ENCODE data around the gene GFY. TPM values are rescaled to one million over a fixed set of nuclear protein-coding genes. Genes with fewer than 3 reads are reported as not detected.

The GFY gene
- total and polyA plus RNA-seq, 7 donors, result 0.33 TPM; not detected in 6

DNA sequence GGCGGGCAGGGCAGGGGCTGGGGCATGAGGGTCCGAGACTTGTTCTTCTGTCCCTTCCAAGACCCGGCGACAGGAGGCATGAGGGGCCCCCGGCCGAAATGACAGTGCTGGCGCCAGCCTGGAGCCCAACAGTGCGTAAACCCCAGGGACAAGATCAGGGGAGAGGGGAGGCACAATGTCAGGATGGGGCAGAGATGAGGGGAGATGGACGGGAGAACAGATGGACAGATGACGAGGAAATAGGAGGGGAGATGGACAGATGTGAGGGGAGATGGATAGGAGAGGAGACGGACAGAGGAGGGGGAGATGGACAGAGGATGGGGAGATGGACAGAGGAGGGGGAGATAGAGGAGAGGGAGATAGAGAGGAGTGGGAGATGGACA is 49.3 kb downstream of the GFY start:
- 5 to 7% (median 7%) methylated on average over 11 of the region's 11 CpGs for WGBS, 3 donors
- Histone ChIP-seq H3K36me3 (ENCODE audit: insufficient read depth in 1 of 2, low read depth in 1 of 2) (no peaks in the 10 kb centered on the region), H3K27me3 (ENCODE audit: insufficient read depth in 3 of 3, low read length in 2 of 3) (no peaks in the 10 kb centered on the region), H3K27ac (peak overlapping the region; percentile 73), H3K4me3 (peak overlapping the region; percentile 83), H3K9me3 (no peaks in the 10 kb centered on the region), H3K4me1 (peaks cover 5% of the 10 kb centered on the region)
- intact Hi-C loops (cut with DNase I), result no loop called here
- DNase-seq (no peak), ATAC-seq (peak in 1 of 4 donors; percentile 5)
- TF ChIP-seq, protein P1, sequence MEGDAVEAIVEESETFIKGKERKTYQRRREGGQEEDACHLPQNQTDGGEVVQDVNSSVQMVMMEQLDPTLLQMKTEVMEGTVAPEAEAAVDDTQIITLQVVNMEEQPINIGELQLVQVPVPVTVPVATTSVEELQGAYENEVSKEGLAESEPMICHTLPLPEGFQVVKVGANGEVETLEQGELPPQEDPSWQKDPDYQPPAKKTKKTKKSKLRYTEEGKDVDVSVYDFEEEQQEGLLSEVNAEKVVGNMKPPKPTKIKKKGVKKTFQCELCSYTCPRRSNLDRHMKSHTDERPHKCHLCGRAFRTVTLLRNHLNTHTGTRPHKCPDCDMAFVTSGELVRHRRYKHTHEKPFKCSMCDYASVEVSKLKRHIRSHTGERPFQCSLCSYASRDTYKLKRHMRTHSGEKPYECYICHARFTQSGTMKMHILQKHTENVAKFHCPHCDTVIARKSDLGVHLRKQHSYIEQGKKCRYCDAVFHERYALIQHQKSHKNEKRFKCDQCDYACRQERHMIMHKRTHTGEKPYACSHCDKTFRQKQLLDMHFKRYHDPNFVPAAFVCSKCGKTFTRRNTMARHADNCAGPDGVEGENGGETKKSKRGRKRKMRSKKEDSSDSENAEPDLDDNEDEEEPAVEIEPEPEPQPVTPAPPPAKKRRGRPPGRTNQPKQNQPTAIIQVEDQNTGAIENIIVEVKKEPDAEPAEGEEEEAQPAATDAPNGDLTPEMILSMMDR (IDR thresholded peaks at IDR 0.05), result no peak

DNA sequence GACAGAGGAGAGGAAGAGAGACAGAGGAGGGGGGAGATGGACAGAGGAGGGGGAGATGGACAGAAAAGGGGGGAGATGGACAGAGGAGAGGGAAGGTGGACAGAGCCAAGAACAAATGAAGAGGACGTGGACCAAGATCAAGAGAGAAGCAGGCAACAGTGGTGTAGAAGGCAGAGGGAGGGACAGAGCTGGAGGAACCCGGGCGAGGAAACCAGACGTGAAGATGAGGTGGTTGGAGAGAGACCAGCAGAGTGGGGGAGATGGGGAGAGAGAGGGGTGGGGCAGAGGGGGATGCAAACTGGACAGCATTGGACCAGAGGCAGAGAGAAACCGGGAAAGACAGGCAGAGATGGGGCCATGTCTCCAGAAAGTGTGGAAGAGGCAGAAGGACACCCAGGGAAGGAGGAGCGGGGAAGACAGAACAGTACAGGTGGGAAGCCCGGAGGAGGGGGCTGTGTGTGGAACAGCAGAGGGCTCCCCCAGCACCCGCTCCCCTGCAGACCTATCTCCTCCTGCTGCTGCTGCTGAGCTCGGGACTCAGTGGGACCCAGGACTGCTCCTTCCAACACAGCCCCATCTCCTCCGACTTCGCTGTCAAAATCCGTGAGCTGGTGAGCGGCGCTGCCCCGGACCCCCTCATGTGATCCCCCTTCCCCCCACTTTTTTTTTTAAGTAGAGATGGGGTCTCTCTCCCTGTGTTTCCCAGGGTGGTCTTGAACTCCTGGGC is 50.2 kb downstream of the GFY start:
- intact Hi-C loops (cut with DNase I), result no loop called here
- no peaks in the 10 kb centered on the region for H3K27me3 ChIP-seq (ENCODE audit: insufficient read depth in 3 of 3, low read length in 2 of 3)
- no peaks in the 10 kb centered on the region for H3K36me3 ChIP-seq (ENCODE audit: insufficient read depth in 1 of 2, low read depth in 1 of 2)
- peaks cover 5% of the 10 kb centered on the region for H3K4me1 ChIP-seq
- 59 to 70% (median 68%) methylated on average over 12 to 15 of the region's 15 CpGs for whole genome bisulfite sequencing, 3 donors
- no peak overlapping the region for H3K4me3 ChIP-seq
- TF ChIP-seq, protein P1 (IDR thresholded peaks at IDR 0.05), result no peak
- DNase-seq (no peak), ATAC-seq (no peak)
- no peaks in the 10 kb centered on the region for H3K9me3 ChIP-seq
- H3K27ac ChIP-seq, result no peak overlapping the region

DNA sequence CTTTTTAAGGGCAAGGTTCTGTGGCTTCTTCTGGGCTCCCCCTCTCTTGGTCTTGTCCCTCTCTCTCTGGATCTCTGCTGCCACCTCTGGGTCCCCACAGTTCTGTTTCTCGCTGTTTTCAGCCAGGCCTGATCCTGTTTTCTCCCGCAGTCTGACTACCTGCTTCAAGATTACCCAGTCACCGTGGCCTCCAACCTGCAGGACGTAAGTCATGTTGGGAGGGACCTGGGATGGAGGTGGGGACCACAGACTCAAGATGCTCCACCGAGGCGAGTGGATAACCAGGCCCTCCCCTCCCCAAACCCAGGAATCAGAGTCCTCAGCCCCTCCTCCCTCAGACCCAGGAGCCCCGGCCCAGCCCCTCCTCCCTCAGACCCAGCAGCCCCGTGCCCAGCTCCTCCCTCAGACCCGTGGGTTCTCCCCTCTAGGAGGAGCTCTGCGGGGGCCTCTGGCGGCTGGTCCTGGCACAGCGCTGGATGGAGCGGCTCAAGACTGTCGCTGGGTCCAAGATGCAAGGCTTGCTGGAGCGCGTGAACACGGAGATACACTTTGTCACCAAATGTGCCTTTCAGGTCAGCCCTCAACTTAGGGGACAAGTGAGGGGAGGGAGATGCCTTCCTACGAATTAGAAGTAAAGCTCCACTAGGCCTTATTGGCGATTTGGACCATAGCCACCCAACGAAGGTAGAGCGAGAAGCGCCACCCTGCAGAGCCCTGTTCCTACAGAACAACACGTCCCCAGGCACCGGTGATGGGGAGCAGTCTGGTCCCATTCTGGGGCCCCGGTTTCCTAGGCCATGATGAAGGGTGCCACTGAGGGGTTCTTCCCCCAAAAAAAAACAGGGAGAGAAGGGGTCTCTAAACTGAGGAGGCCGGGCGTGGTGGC is 51.0 kb downstream of the GFY start:
- Histone ChIP-seq H3K36me3 (ENCODE audit: insufficient read depth in 1 of 2, low read depth in 1 of 2) (no peaks in the 10 kb centered on the region), H3K9me3 (no peaks in the 10 kb centered on the region), H3K27me3 (ENCODE audit: insufficient read depth in 3 of 3, low read length in 2 of 3) (no peaks in the 10 kb centered on the region), H3K4me1 (peaks cover 5% of the 10 kb centered on the region), H3K4me3 (no peak overlapping the region), H3K27ac (no peak overlapping the region)
- ATAC-seq (peak in 2 of 4 donors; percentile 24 to 29), DNase-seq (peak; percentile 60 to 73)
- intact Hi-C loops (cut with DNase I), result no loop called here
- TF ChIP-seq, protein P1 (IDR thresholded peaks at IDR 0.05), result peak; percentile 8
- WGBS, 3 donors, result 57 to 65% (median 62%) methylated on average over 26 to 27 of the region's 27 CpGs

Other genes starting within 250 kb of the GFY start
- gene SLC6A16, start 100.2 kb upstream of the GFY start, total RNA-seq, result under 1 TPM; 0.10 to 0.95 (median 0.39) TPM
- under 1 TPM; 0.07 to 0.31 (median 0.08) TPM for gene SLC6A16, start 100.2 kb upstream of the GFY start, polyA plus RNA-seq
- 1 to 10 TPM; 2.3 to 4.7 (median 4.4) TPM for gene CD37, start 90.0 kb upstream of the GFY start, total RNA-seq
- gene CD37, start 90.0 kb upstream of the GFY start, polyA plus RNA-seq, result 1 to 10 TPM in 2 of 3 donors, under 1 TPM in 1; 0.66 to 1.6 (median 1.6) TPM
- gene TEAD2, start 63.0 kb upstream of the GFY start, total RNA-seq, result 10 to 100 TPM; 13.8 to 24.1 (median 14.8) TPM
- gene TEAD2, start 63.0 kb upstream of the GFY start, polyA plus RNA-seq, result 10 to 100 TPM in 2 of 3 donors, 1 to 10 TPM in 1; 9.7 to 23.0 (median 15.0) TPM
- gene DKKL1, start 61.5 kb upstream of the GFY start, total RNA-seq, result not detected
- under 1 TPM in 1 of 3 donors, not detected in 2; 0.06 TPM for gene DKKL1, start 61.5 kb upstream of the GFY start, polyA plus RNA-seq
- not detected for gene KASH5, start 37.1 kb upstream of the GFY start, total RNA-seq
- not detected for gene KASH5, start 37.1 kb upstream of the GFY start, polyA plus RNA-seq
- not detected for gene PTH2, start 1.9 kb upstream of the GFY start, total RNA-seq
- gene PTH2, start 1.9 kb upstream of the GFY start, polyA plus RNA-seq, result not detected
- 1 to 10 TPM in 1 of 4 donors, under 1 TPM in 3; 0.42 to 1.8 (median 0.82) TPM for gene SLC17A7, start 16.1 kb downstream of the GFY start, total RNA-seq
- gene SLC17A7, start 16.1 kb downstream of the GFY start, polyA plus RNA-seq, result under 1 TPM; 0.55 to 0.79 (median 0.59) TPM
- 10 to 100 TPM; 37.2 to 60.1 (median 43.1) TPM for gene PIH1D1, start 26.4 kb downstream of the GFY start, total RNA-seq
- 10 to 100 TPM; 46.4 to 69.8 (median 52.2) TPM for gene PIH1D1, start 26.4 kb downstream of the GFY start, polyA plus RNA-seq
- 10 to 100 TPM in 1 of 4 donors, 1 to 10 TPM in 3; 6.5 to 11.1 (median 7.7) TPM for gene ALDH16A1, start 27.8 kb downstream of the GFY start, total RNA-seq
- gene ALDH16A1, start 27.8 kb downstream of the GFY start, polyA plus RNA-seq, result 10 to 100 TPM in 1 of 3 donors, 1 to 10 TPM in 2; 3.6 to 12.9 (median 5.7) TPM
- gene FLT3LG, start 48.8 kb downstream of the GFY start, total RNA-seq, result 1 to 10 TPM; 1.9 to 3.2 (median 2.5) TPM
- 1 to 10 TPM; 1.9 to 4.5 (median 4.1) TPM for gene FLT3LG, start 48.8 kb downstream of the GFY start, polyA plus RNA-seq
- gene RPL13A, start 62.2 kb downstream of the GFY start, total RNA-seq, result 1,000 to 10,000 TPM; 1,392 to 2,022 (median 1,763) TPM
- 1,000 to 10,000 TPM; 1,992 to 2,955 (median 2,046) TPM for gene RPL13A, start 62.2 kb downstream of the GFY start, polyA plus RNA-seq
- 1,000 to 10,000 TPM; 1,146 to 1,506 (median 1,232) TPM for gene RPS11, start 71.0 kb downstream of the GFY start, total RNA-seq
- gene RPS11, start 71.0 kb downstream of the GFY start, polyA plus RNA-seq, result 1,000 to 10,000 TPM; 2,461 to 3,844 (median 3,134) TPM
- 10 to 100 TPM; 42.2 to 79.3 (median 60.3) TPM for gene FCGRT, start 87.3 kb downstream of the GFY start, total RNA-seq
- gene FCGRT, start 87.3 kb downstream of the GFY start, polyA plus RNA-seq, result 10 to 100 TPM; 32.0 to 48.2 (median 39.9) TPM
- gene RCN3, start 102.6 kb downstream of the GFY start, total RNA-seq, result 1 to 10 TPM; 6.4 to 8.6 (median 7.4) TPM
- 1 to 10 TPM; 3.9 to 9.6 (median 7.3) TPM for gene RCN3, start 102.6 kb downstream of the GFY start, polyA plus RNA-seq
- gene NOSIP, start 155.2 kb downstream of the GFY start, total RNA-seq, result 10 to 100 TPM; 53.9 to 69.9 (median 58.1) TPM
- gene NOSIP, start 155.2 kb downstream of the GFY start, polyA plus RNA-seq, result 100 to 1,000 TPM in 1 of 3 donors, 10 to 100 TPM in 2; 75.4 to 104 (median 95.2) TPM
- gene PRRG2, start 155.9 kb downstream of the GFY start, total RNA-seq, result under 1 TPM; 0.24 to 0.89 (median 0.69) TPM
- 10 to 100 TPM in 1 of 3 donors, 1 to 10 TPM in 2; 1.4 to 16.0 (median 5.9) TPM for gene PRRG2, start 155.9 kb downstream of the GFY start, polyA plus RNA-seq
- 10 to 100 TPM in 1 of 4 donors, 1 to 10 TPM in 3; 7.1 to 15.1 (median 7.6) TPM for gene PRR12, start 165.8 kb downstream of the GFY start, total RNA-seq
- 1 to 10 TPM; 2.3 to 5.0 (median 3.1) TPM for gene PRR12, start 165.8 kb downstream of the GFY start, polyA plus RNA-seq
- 10 to 100 TPM; 22.6 to 57.0 (median 42.5) TPM for gene RRAS, start 214.8 kb downstream of the GFY start, total RNA-seq
- 10 to 100 TPM; 39.9 to 49.8 (median 48.4) TPM for gene RRAS, start 214.8 kb downstream of the GFY start, polyA plus RNA-seq
- gene SCAF1, start 216.8 kb downstream of the GFY start, total RNA-seq, result 10 to 100 TPM; 45.5 to 72.9 (median 61.0) TPM
- 10 to 100 TPM; 23.0 to 32.5 (median 23.8) TPM for gene SCAF1, start 216.8 kb downstream of the GFY start, polyA plus RNA-seq
- 10 to 100 TPM; 10.3 to 22.1 (median 14.4) TPM for gene IRF3, start 240.5 kb downstream of the GFY start, total RNA-seq
- 10 to 100 TPM; 18.2 to 26.5 (median 21.7) TPM for gene IRF3, start 240.5 kb downstream of the GFY start, polyA plus RNA-seq
- gene BCL2L12, start 240.5 kb downstream of the GFY start, total RNA-seq, result 10 to 100 TPM; 13.0 to 21.5 (median 15.8) TPM
- 10 to 100 TPM; 28.3 to 42.7 (median 35.0) TPM for gene BCL2L12, start 240.5 kb downstream of the GFY start, polyA plus RNA-seq